Gastroesophageal sphincter (tissue), 3 donors: ENCODE measurements around the gene ATG2A.

Experiments
- POLR2A ChIP-seq, 2 donors: fragments of 450-650 bp; IDR thresholded peaks; one replicate each; pipeline ENCODE4 v1.6.1; 2017; ENCODE audit warnings: antibody characterized with exemption in 2 of 2, mild to moderate bottlenecking in 2 of 2, moderate library complexity in 1 of 2
- POLR2AphosphoS5 ChIP-seq: sonication (generic); formaldehyde crosslinking; IDR thresholded peaks from one replicate; pipeline ENCODE4 v1.6.1; 2017; ENCODE audit warnings: antibody characterized with exemption
- TF ChIP-seq, protein P1 (sequence below), 4 experiments: fragments of 200-600 bp in 2 of 4; fragments of 450-650 bp in 2 of 4; sonication (generic) in 1 of 4; IDR thresholded peaks; one replicate each; pipeline ENCODE4 v1.5.1; 2017 to 2019; ENCODE audit warnings: antibody characterized with exemption in 4 of 4, mild to moderate bottlenecking in 2 of 4, moderate library complexity in 2 of 4

DNA sequence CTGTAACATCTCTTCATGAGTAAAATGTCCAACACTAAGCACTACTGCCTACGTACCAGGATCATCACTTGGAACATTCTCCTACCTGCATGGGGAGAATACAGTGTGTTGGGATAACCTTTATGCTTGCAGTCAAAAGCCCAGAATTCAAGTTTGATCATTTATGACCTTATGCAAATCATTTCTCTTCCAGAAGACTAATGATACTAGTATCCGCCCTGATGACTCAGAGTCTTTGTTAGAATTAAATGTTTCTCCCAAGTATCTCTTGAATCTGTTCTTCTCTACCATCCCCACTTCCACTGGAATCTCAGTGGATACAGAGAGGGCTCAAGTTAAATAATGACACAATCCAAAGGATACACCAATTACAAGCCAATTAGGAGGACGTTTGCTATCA, 42.5 kb upstream of the ATG2A start:
- TF ChIP-seq, protein P1, sequence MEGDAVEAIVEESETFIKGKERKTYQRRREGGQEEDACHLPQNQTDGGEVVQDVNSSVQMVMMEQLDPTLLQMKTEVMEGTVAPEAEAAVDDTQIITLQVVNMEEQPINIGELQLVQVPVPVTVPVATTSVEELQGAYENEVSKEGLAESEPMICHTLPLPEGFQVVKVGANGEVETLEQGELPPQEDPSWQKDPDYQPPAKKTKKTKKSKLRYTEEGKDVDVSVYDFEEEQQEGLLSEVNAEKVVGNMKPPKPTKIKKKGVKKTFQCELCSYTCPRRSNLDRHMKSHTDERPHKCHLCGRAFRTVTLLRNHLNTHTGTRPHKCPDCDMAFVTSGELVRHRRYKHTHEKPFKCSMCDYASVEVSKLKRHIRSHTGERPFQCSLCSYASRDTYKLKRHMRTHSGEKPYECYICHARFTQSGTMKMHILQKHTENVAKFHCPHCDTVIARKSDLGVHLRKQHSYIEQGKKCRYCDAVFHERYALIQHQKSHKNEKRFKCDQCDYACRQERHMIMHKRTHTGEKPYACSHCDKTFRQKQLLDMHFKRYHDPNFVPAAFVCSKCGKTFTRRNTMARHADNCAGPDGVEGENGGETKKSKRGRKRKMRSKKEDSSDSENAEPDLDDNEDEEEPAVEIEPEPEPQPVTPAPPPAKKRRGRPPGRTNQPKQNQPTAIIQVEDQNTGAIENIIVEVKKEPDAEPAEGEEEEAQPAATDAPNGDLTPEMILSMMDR (IDR thresholded peaks at IDR 0.05) = no peak
- TF ChIP-seq POLR2A (IDR thresholded peaks at IDR 0.05) (no peak), POLR2AphosphoS5 (no peak)
